ENCODE data around the gene YBX2.
A peak's percentile ranks its signal among the peaks of the same experiment; 100 is the strongest.
"Not testable (repeated sequence)": the region's sequence is repeated elsewhere in the genome, so short reads cannot be mapped to it uniquely, and the experiment has no call there.

YBX2 gene

GRCh38 chr17:7294614-7295153 is at the start of gene YBX2:
YBX2 (minus strand) TSS chr17:7294639; CDS start chr17:7294500, 139 bp downstream.
- DNase-seq (ENCODE audit: low spot score) = peak; percentile 76

GRCh38 chr17:7343250-7343649 is 48.8 kb upstream of the YBX2 start:
- DNase-seq (ENCODE audit: low spot score) = no peak

- no peak for DNase-seq (ENCODE audit: low spot score)
These were observed 47.4 kb upstream of the YBX2 start for GRCh38 chr17:7341842-7342241.

GRCh38 chr17:7340179-7340578 is 45.7 kb upstream of the YBX2 start:
- DNase-seq (ENCODE audit: low spot score) = no peak

GRCh38 chr17:7337600-7337999 is 43.2 kb upstream of the YBX2 start:
- not testable (repeated sequence) for DNase-seq (ENCODE audit: low spot score)

GRCh38 chr17:7336240-7337175 is 42.1 kb upstream of the YBX2 start, which contains the start of gene ACAP1:
ACAP1 (plus strand) TSS chr17:7336529; CDS start chr17:7336735, 206 bp downstream.
- peak; percentile 91 for DNase-seq (ENCODE audit: low spot score)

GRCh38 chr17:7335765-7336164 is 41.3 kb upstream of the YBX2 start:
- not testable (repeated sequence) for DNase-seq (ENCODE audit: low spot score)

- no peak for DNase-seq (ENCODE audit: low spot score)
These were observed 40.6 kb upstream of the YBX2 start for GRCh38 chr17:7334938-7335538.

GRCh38 chr17:7332600-7333069 is 38.2 kb upstream of the YBX2 start:
- not testable (repeated sequence) for DNase-seq (ENCODE audit: low spot score)

- DNase-seq (ENCODE audit: low spot score) = no peak
These were observed 37.7 kb upstream of the YBX2 start for GRCh38 chr17:7332111-7332510.

- no peak for DNase-seq (ENCODE audit: low spot score)
These were observed 36.2 kb upstream of the YBX2 start for GRCh38 chr17:7330638-7331015.

GRCh38 chr17:7329997-7330637 is 35.7 kb upstream of the YBX2 start:
- DNase-seq (ENCODE audit: low spot score) = peak; percentile 85

GRCh38 chr17:7329374-7329996 is 35.0 kb upstream of the YBX2 start:
- DNase-seq (ENCODE audit: low spot score) = peak; percentile 98

- DNase-seq (ENCODE audit: low spot score) = no peak
These were observed 34.5 kb upstream of the YBX2 start, which contains the start of gene NEURL4 for GRCh38 chr17:7328840-7329373. NEURL4 (minus strand) TSS chr17:7329335; CDS start chr17:7329312, 23 bp downstream.

GRCh38 chr17:7328009-7328408 is 33.6 kb upstream of the YBX2 start:
- no peak for DNase-seq (ENCODE audit: low spot score)

GRCh38 chr17:7327501-7327900 is 33.1 kb upstream of the YBX2 start:
- no peak for DNase-seq (ENCODE audit: low spot score)

- DNase-seq (ENCODE audit: low spot score) = no peak
These were observed 32.6 kb upstream of the YBX2 start for GRCh38 chr17:7327056-7327455.

GRCh38 chr17:7326186-7326585 is 31.7 kb upstream of the YBX2 start:
- no peak for DNase-seq (ENCODE audit: low spot score)

- DNase-seq (ENCODE audit: low spot score) = no peak
These were observed 30.6 kb upstream of the YBX2 start for GRCh38 chr17:7325031-7325528.

- DNase-seq (ENCODE audit: low spot score) = no peak
These were observed 30.0 kb upstream of the YBX2 start for GRCh38 chr17:7324438-7324779.

GRCh38 chr17:7323731-7324437 is 29.4 kb upstream of the YBX2 start:
- DNase-seq (ENCODE audit: low spot score) = peak; percentile 59
